RWPE1 (cell line): ENCODE measurements around the gene EEF1A2.
"Not testable (repeated sequence)": the region's sequence is repeated elsewhere in the genome, so short reads cannot be mapped to it uniquely, and the experiment has no call there.

Source experiments
- CTCF ChIA-PET: fragments of 350-600 bp; sonication (Branson Sonifier 250); formaldehyde crosslinking; extraction: SDS; loops from one replicate; lab custom pipeline; 2021; lab: Yijun Ruan, JAX
- POLR2A ChIA-PET: fragments of 400-600 bp; formaldehyde crosslinking; extraction: SDS; loops from one replicate; lab custom pipeline; 2020; ENCODE audit warnings: antibody characterized with exemption; ENCODE audit not compliant: low non-redundant PET; lab: Yijun Ruan, JAX
- DNase-seq: peaks from one replicate; pipeline ENCODE4 v3.0.0; 2012; ENCODE audit warnings: low spot score
- H3K27ac ChIP-seq: fragments of 450-650 bp; 2 replicates; pipeline ENCODE4 v1.5.1; 2017
- CTCF ChIP-seq: fragments of 450-650 bp; conservative IDR thresholded peaks from 2 replicates; pipeline ENCODE4 v1.5.1; 2017; ENCODE audit warnings: low read depth, mild to moderate bottlenecking

EEF1A2 gene

GRCh38 chr20:63519668-63520503 is 21.0 kb upstream of the EEF1A2 start:
- POLR2A ChIA-PET = interaction anchor here (0.6 to 3.8 kb wide), 8 partner anchors 11 to 243 kb away, joined by 3 to 53 read pairs (median 6); partner anchors contain the start of gene PTK6
- CTCF ChIA-PET = interaction anchor here (0.7 to 3.0 kb wide), 8 partner anchors 11 to 612 kb away, joined by 3 to 20 read pairs (median 3); no protein-coding TSS in a partner anchor
- peak; percentile 53 for TF ChIP-seq CTCF
- H3K27ac ChIP-seq = peak overlapping the region; percentile 92
- peak; percentile 80 for DNase-seq

GRCh38 chr20:63518946-63519667 is 20.2 kb upstream of the EEF1A2 start:
- CTCF ChIA-PET = interaction anchor here (0.7 to 3.0 kb wide), 4 partner anchors 12 to 209 kb away, joined by 3 to 20 read pairs (median 3); no protein-coding TSS in a partner anchor
- H3K27ac ChIP-seq = peak overlapping the region; percentile 92
- no peak for DNase-seq
- POLR2A ChIA-PET = interaction anchor here (2.3 kb wide), 1 partner anchor 22 kb away, joined by 25 read pairs; no protein-coding TSS in a partner anchor
- TF ChIP-seq CTCF = no peak

- H3K27ac ChIP-seq = no peak overlapping the region
- POLR2A ChIA-PET = interaction anchor here (0.6 kb wide), 1 partner anchor 17 kb away, joined by 3 read pairs; no protein-coding TSS in a partner anchor
- CTCF ChIA-PET = interaction anchor here (0.7 to 3.0 kb wide), 3 partner anchors 22 to 208 kb away, joined by 3 to 20 read pairs (median 7); no protein-coding TSS in a partner anchor
- no peak for TF ChIP-seq CTCF
- no peak for DNase-seq
These were observed 19.5 kb upstream of the EEF1A2 start for GRCh38 chr20:63518351-63518861.

- ChIA-PET CTCF (interaction anchor here (0.7 to 1.6 kb wide), 4 partner anchors 14 to 463 kb away, joined by 3 to 7 read pairs (median 4); no protein-coding TSS in a partner anchor), POLR2A (interaction anchor here (0.6 kb wide), 1 partner anchor 16 kb away, joined by 3 read pairs; no protein-coding TSS in a partner anchor)
These were observed 18.8 kb upstream of the EEF1A2 start for GRCh38 chr20:63517376-63518309.

GRCh38 chr20:63514520-63514919 is 15.6 kb upstream of the EEF1A2 start:
- CTCF ChIA-PET, DNase-seq, POLR2A ChIA-PET, H3K27ac ChIP-seq: not testable (repeated sequence)

More at GRCh38 chr20:63517376-63518309, 18.8 kb upstream of the EEF1A2 start:
- H3K27ac ChIP-seq = no peak overlapping the region
- DNase-seq = no peak
- no peak for TF ChIP-seq CTCF

GRCh38 chr20:63513207-63513606 is 14.3 kb upstream of the EEF1A2 start:
- no peak for DNase-seq
- ChIA-PET CTCF (no interaction called here), POLR2A (no interaction called here)
- no peak for TF ChIP-seq CTCF
- H3K27ac ChIP-seq = no peak overlapping the region
